AG10803 (cell line): ENCODE measurements around the gene CHIC2.
"Not testable (repeated sequence)": the region's sequence is repeated elsewhere in the genome, so short reads cannot be mapped to it uniquely, and the experiment has no call there.

Source experiments
- DNase-seq: peaks from one replicate; pipeline ENCODE4 v3.0.0; 2010; ENCODE audit warnings: low read depth
- H3K4me3 ChIP-seq: 2 replicates; pipeline ENCODE4 v1.5.1; 2011; ENCODE audit warnings: mild to moderate bottlenecking, low read length, control low read depth
- CTCF ChIP-seq: conservative IDR thresholded peaks from 2 replicates; pipeline ENCODE4 v1.5.1; 2011; ENCODE audit warnings: mild to moderate bottlenecking, low read length, control low read depth, inconsistent platforms

CHIC2 gene

GRCh38 chr4:54058171-54058570 is 6.2 kb downstream of the CHIC2 start:
- H3K4me3 ChIP-seq: no peak overlapping the region
- no peak for DNase-seq
- no peak for TF ChIP-seq CTCF

- DNase-seq: no peak
- H3K4me3 ChIP-seq: no peak overlapping the region
These were observed 8.0 kb downstream of the CHIC2 start for GRCh38 chr4:54056360-54056759.

GRCh38 chr4:54055494-54055893 is 8.9 kb downstream of the CHIC2 start:
- no peak overlapping the region for H3K4me3 ChIP-seq
- no peak for TF ChIP-seq CTCF
- DNase-seq: no peak

More at GRCh38 chr4:54056360-54056759, 8.0 kb downstream of the CHIC2 start:
- no peak for TF ChIP-seq CTCF

GRCh38 chr4:54054501-54054900 is 9.9 kb downstream of the CHIC2 start:
- no peak overlapping the region for H3K4me3 ChIP-seq
- DNase-seq: no peak
- TF ChIP-seq CTCF: no peak

- not testable (repeated sequence) for H3K4me3 ChIP-seq, DNase-seq
These were observed 11.1 kb downstream of the CHIC2 start for GRCh38 chr4:54053322-54053721.

GRCh38 chr4:54050214-54050904 is 14.0 kb downstream of the CHIC2 start:
- no peak for DNase-seq
- TF ChIP-seq CTCF: no peak
- H3K4me3 ChIP-seq: no peak overlapping the region

GRCh38 chr4:54043630-54044029 is 20.8 kb downstream of the CHIC2 start:
- H3K4me3 ChIP-seq, DNase-seq: not testable (repeated sequence)

GRCh38 chr4:54041933-54042332 is 22.5 kb downstream of the CHIC2 start:
- TF ChIP-seq CTCF: no peak
- no peak for DNase-seq
- no peak overlapping the region for H3K4me3 ChIP-seq
